Amniotic stem cell (primary cell): ENCODE results near the gene TEX52.
"Not testable (repeated sequence)": the region's sequence is repeated elsewhere in the genome, so short reads cannot be mapped to it uniquely, and the experiment has no call there.

ENCODE experiments used
- DNase-seq: peaks from one replicate; lab custom pipeline; 2025; lab: John Stamatoyannopoulos, UW

The TEX52 gene

GRCh38 chr12:2857021-2857431 lies at the start of gene TEX52:
TEX52 (minus strand) TSS chr12:2857039; CDS start chr12:2857026, 13 bp downstream.
- DNase-seq: no peak

GRCh38 chr12:2904260-2904659 lies 47.4 kb upstream of the TEX52 start:
- no peak for DNase-seq

- no peak for DNase-seq
These were observed 45.5 kb upstream of the TEX52 start for GRCh38 chr12:2902272-2902880.

GRCh38 chr12:2900642-2901041 lies 43.8 kb upstream of the TEX52 start:
- no peak for DNase-seq

GRCh38 chr12:2897418-2897817 lies 40.6 kb upstream of the TEX52 start:
- no peak for DNase-seq

- no peak for DNase-seq
These were observed 38.7 kb upstream of the TEX52 start for GRCh38 chr12:2895511-2895910.

- DNase-seq: no peak
These were observed 38.2 kb upstream of the TEX52 start for GRCh38 chr12:2895051-2895451.

GRCh38 chr12:2893007-2893406 lies 36.2 kb upstream of the TEX52 start:
- peak; percentile 68 for DNase-seq

GRCh38 chr12:2892246-2892645 lies 35.4 kb upstream of the TEX52 start:
- DNase-seq: no peak

- DNase-seq: peak; percentile 46
These were observed 34.6 kb upstream of the TEX52 start for GRCh38 chr12:2891240-2892053.

- peak; percentile 94 for DNase-seq
These were observed 33.8 kb upstream of the TEX52 start, which contains the start of gene TULP3 for GRCh38 chr12:2890388-2891239. TULP3 (plus strand) TSS chr12:2890891; CDS start chr12:2890948, 57 bp downstream.

- DNase-seq: no peak
These were observed 33.2 kb upstream of the TEX52 start for GRCh38 chr12:2890001-2890387.

- no peak for DNase-seq
These were observed 30.1 kb upstream of the TEX52 start for GRCh38 chr12:2886768-2887450.

- no peak for DNase-seq
These were observed 28.0 kb upstream of the TEX52 start for GRCh38 chr12:2884810-2885209.

- no peak for DNase-seq
These were observed 23.0 kb upstream of the TEX52 start for GRCh38 chr12:2879853-2880252.

- DNase-seq: no peak
These were observed 21.3 kb upstream of the TEX52 start for GRCh38 chr12:2877953-2878732.

- peak; percentile 67 for DNase-seq
These were observed 20.5 kb upstream of the TEX52 start, which contains the start of the genes FOXM1 and RHNO1 for GRCh38 chr12:2877047-2877952. FOXM1 (minus strand) TSS chr12:2877174; CDS start chr12:2874478, 2,696 bp downstream. RHNO1 (plus strand) TSS chr12:2877223; CDS start chr12:2885367, 8,144 bp downstream.

GRCh38 chr12:2876431-2877046 lies 19.7 kb upstream of the TEX52 start:
- no peak for DNase-seq

- DNase-seq: not testable (repeated sequence)
These were observed 12.3 kb upstream of the TEX52 start for GRCh38 chr12:2868986-2869632.
